KMS-11 (cell line): ENCODE data around the gene DCTN2.

Experiments used
- H2AFZ ChIP-seq: fragments of 200-600 bp; sonication (generic); 2 replicates; pipeline ENCODE4 v1.6.1; 2016; ENCODE audit warnings: antibody characterized with exemption, mixed run types, low read depth
- H3K27ac ChIP-seq: fragments of 200-600 bp; sonication (generic); 2 replicates; pipeline ENCODE4 v1.6.1; 2016; ENCODE audit warnings: mild to moderate bottlenecking, mixed run types
- H3K27me3 ChIP-seq: fragments of 200-600 bp; sonication (generic); 2 replicates; pipeline ENCODE4 v1.6.1; 2017; ENCODE audit warnings: mild to moderate bottlenecking, low read depth, mixed run types, moderate library complexity; ENCODE audit not compliant: insufficient read depth
- H3K36me3 ChIP-seq: fragments of 200-600 bp; sonication (generic); 2 replicates; pipeline ENCODE4 v1.6.1; 2017; ENCODE audit warnings: mild to moderate bottlenecking, mixed run types; ENCODE audit not compliant: insufficient read depth
- H3K4me1 ChIP-seq: fragments of 200-600 bp; sonication (generic); 2 replicates; pipeline ENCODE4 v1.6.1; 2016; ENCODE audit warnings: mild to moderate bottlenecking, low read depth, mixed run types; ENCODE audit not compliant: poor library complexity, severe bottlenecking
- H3K4me2 ChIP-seq: fragments of 200-600 bp; sonication (generic); 2 replicates; pipeline ENCODE4 v1.7.0; 2016; ENCODE audit warnings: mild to moderate bottlenecking, mixed run types
- H3K4me3 ChIP-seq: fragments of 200-600 bp; sonication (generic); IDR thresholded peaks from 2 replicates; pipeline ENCODE4 v1.6.1; 2017; ENCODE audit warnings: low read depth, low read length, mixed read lengths; ENCODE audit not compliant: insufficient read depth
- H3K79me2 ChIP-seq: fragments of 200-600 bp; sonication (generic); 2 replicates; pipeline ENCODE4 v1.6.1; 2016; ENCODE audit warnings: low read depth, mixed run types; ENCODE audit not compliant: insufficient read depth
- H3K9ac ChIP-seq: fragments of 200-600 bp; sonication (generic); 2 replicates; pipeline ENCODE4 v1.6.1; 2016; ENCODE audit warnings: mild to moderate bottlenecking, mixed run types
- H4K20me1 ChIP-seq: fragments of 200-600 bp; sonication (generic); 2 replicates; pipeline ENCODE4 v1.6.1; 2016; ENCODE audit warnings: mild to moderate bottlenecking, mixed run types; ENCODE audit not compliant: insufficient read depth
- CTCF ChIP-seq: fragments of 200-600 bp; sonication (generic); conservative IDR thresholded peaks from 2 replicates; pipeline ENCODE4 v1.6.1; 2017; ENCODE audit warnings: low read depth, mild to moderate bottlenecking, antibody characterized with exemption, low read length, moderate library complexity, mixed read lengths

DCTN2 gene

GRCh38 chr12:57534991-57535543, 11.9 kb downstream of the DCTN2 start:
- no peak overlapping the region for H3K27ac ChIP-seq
- no peak for TF ChIP-seq CTCF
- no peaks in the 10 kb centered on the region for H3K4me1 ChIP-seq
- no peak overlapping the region for H3K4me3 ChIP-seq
- no peaks in the 10 kb centered on the region for H3K27me3 ChIP-seq
- no peaks in the 10 kb centered on the region for H4K20me1 ChIP-seq
- peaks cover 10% of the 10 kb centered on the region; the same call in 1 of the 2 replicates for H3K36me3 ChIP-seq
- H3K4me2 ChIP-seq: no peak overlapping the region
- no peak overlapping the region for H3K9ac ChIP-seq
- no peaks in the 10 kb centered on the region for H3K79me2 ChIP-seq
- H2AFZ ChIP-seq: no peak overlapping the region

GRCh38 chr12:57534250-57534649, 12.7 kb downstream of the DCTN2 start:
- no peaks in the 10 kb centered on the region for H3K4me1 ChIP-seq
- no peaks in the 10 kb centered on the region for H4K20me1 ChIP-seq
- H2AFZ ChIP-seq: no peak overlapping the region
- H3K9ac ChIP-seq: no peak overlapping the region
- H3K27me3 ChIP-seq: no peaks in the 10 kb centered on the region
- no peak overlapping the region for H3K27ac ChIP-seq
- peaks cover 14% of the 10 kb centered on the region; the same call in 1 of the 2 replicates for H3K36me3 ChIP-seq
- no peaks in the 10 kb centered on the region for H3K79me2 ChIP-seq
- no peak overlapping the region for H3K4me3 ChIP-seq
- no peak for TF ChIP-seq CTCF
- H3K4me2 ChIP-seq: no peak overlapping the region

- H2AFZ ChIP-seq: no peak overlapping the region
- TF ChIP-seq CTCF: no peak
- no peak overlapping the region for H3K4me3 ChIP-seq
- no peak overlapping the region for H3K9ac ChIP-seq
- H3K4me2 ChIP-seq: no peak overlapping the region
- no peaks in the 10 kb centered on the region for H3K27me3 ChIP-seq
- no peaks in the 10 kb centered on the region for H3K79me2 ChIP-seq
- H3K36me3 ChIP-seq: peaks cover 10% of the 10 kb centered on the region; the same call in 1 of the 2 replicates
- no peaks in the 10 kb centered on the region for H3K4me1 ChIP-seq
- no peak overlapping the region for H3K27ac ChIP-seq
- H4K20me1 ChIP-seq: no peaks in the 10 kb centered on the region; the same call in 1 of the 2 replicates
Observed at GRCh38 chr12:57533108-57533507, 13.9 kb downstream of the DCTN2 start.

GRCh38 chr12:57531836-57532235, 15.2 kb downstream of the DCTN2 start:
- Histone ChIP-seq H3K9ac (no peak overlapping the region), H3K4me3 (no peak overlapping the region), H4K20me1 (no peaks in the 10 kb centered on the region; the same call in 1 of the 2 replicates), H2AFZ (no peak overlapping the region), H3K36me3 (peaks cover 10% of the 10 kb centered on the region; the same call in 1 of the 2 replicates), H3K4me2 (no peak overlapping the region), H3K79me2 (no peaks in the 10 kb centered on the region), H3K4me1 (peaks cover 2% of the 10 kb centered on the region), H3K27me3 (no peaks in the 10 kb centered on the region), H3K27ac (no peak overlapping the region)
- no peak for TF ChIP-seq CTCF
